Femur (tissue), 1 donor: Measurements from ENCODE around the gene KCNJ15.

Experiments used
- DNase-seq: peaks from one replicate; pipeline ENCODE4 v3.0.0-alpha.2; 2017

The KCNJ15 gene

DNA sequence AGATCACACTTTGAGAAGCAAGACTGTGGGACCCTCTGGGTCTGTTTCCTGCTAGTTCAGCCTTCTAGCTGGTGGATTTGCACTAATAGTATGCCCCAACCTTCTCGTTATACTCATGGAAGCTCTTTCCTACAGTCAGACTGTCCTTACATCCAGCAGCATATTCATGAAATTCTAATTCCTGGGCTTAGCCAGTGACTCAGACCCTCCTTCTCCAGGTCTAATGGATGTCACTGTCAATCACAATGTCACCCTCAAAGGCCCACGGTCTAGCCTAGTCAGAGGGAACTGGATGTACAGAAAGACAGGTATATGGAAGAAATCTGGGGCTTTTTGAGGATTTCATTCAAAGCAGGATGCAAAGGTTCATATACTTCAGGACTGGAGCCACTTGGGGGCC lies 72.4 kb downstream of the KCNJ15 start:
- no peak for DNase-seq

DNA sequence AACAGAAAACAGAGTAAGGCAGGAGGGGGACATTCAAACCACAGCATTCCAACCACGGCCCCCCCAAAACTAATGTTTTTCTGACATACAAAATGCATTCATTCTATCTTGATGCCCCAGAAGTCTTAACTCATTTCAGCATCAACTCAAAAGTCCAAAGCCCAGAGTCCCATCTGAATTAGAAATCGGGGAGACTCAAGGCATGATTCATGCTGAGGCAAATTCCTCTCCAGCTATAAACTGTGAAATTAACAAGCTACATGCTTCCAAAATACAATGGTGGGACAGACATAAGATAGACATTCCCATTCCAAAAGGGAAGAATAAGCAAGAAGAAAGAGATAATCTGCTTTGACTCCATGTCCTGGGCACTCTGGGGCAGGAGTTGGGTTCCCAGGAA lies 73.9 kb downstream of the KCNJ15 start:
- DNase-seq = no peak

DNA sequence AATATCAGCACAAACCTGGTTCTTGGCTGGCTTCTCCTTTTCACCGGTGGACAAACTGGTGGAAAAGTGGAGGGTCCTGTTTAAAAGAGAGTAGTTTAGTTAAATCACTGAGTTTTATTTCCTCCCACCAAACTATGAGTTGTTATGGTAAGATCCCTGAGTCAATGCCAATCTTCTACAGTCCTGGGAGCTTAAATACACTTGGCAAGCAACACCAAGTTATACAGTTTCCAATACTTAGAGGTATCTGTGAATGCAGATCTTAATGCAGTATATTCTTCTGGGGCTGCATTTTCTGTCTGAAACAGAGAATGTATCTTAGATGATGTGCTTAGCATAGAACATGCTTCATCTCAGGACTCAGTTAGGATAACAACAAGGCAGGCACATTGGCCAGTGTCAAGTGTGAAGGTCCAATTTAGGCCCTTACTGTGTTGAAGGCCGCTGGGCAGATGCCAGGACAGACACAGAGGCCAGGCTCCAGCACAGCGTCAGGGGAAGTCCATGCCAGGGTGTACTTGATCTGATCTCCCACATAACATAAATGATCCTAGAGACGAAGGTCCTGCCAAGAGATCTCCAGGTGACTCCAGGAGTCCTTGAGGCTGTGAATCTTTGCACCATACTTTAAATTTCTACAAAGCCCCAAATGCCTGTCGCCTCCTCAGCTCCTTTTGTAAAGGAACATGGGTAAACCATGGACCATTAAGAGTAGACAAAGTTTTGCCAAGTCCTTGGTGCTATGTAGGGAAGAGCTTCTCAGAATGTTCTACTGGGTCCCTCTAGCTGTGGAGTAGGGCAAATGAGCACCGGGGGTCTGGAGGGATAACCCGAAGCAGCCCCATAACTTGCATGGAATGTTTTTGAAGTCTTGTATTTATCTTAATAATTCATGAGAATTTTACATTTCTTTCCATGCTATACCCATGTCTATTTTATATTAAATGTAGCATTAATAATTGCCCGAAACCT lies 76.8 kb downstream of the KCNJ15 start:
- peak; percentile 22 for DNase-seq

DNA sequence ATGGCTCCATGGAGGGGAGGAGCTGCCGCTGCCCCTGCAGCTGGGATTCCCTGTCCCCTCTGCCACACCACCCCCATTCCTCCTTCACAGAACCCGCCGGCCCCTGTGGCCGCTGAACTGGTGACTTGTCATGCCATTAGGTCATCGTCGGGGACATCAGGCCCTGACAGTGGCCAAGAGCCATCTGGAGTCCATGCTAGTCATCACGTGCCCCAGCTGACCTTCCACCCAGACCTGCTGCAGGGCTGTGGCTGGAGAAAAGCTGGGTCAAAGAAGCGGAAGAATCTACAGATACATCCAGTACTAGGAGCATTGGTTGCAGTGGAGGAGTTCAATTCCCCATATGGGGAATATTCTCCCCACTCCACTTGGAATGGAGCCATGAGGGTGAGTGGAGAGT lies 78.1 kb downstream of the KCNJ15 start:
- DNase-seq = peak; percentile 12

DNA sequence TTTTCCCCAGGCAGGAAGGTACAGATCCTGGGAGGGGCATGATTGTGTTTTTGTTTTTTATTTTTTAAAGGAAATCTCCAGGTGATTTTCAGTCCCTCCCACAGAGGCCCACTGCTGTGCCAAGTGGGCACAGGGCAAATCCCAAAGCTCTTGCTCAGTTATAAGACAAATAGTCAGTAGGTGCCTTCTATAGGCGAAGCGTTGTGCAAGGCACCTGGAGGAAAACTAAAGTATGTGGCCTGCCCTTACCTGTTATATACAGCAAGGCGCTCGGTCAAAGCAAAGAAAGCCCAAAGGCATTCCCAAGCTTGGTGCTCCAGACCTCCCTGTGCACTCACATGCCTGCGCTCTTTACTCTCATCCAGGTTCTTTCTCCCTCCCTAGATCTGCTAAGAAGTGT lies 81.0 kb downstream of the KCNJ15 start:
- peak; percentile 7 for DNase-seq

DNA sequence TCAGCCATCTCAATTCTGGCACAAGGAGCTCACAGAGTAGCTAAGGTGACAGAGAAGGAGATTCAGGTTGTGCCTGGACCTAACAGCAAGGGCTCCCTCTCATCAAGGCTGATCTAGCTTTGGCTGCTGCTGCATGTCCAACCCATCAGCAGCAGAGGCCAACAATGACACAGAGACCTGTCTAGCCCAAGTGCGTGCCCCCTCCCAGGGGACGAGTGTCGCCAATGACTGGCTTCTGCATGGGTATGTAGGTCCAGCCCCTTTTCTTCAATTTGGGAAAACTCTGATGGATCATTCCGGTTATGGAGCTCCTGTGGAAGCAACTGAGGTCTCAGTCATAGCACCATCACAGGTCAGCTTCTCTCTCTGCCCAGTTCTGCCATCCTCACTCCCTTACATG lies 83.3 kb downstream of the KCNJ15 start:
- DNase-seq = peak; percentile 9

DNA sequence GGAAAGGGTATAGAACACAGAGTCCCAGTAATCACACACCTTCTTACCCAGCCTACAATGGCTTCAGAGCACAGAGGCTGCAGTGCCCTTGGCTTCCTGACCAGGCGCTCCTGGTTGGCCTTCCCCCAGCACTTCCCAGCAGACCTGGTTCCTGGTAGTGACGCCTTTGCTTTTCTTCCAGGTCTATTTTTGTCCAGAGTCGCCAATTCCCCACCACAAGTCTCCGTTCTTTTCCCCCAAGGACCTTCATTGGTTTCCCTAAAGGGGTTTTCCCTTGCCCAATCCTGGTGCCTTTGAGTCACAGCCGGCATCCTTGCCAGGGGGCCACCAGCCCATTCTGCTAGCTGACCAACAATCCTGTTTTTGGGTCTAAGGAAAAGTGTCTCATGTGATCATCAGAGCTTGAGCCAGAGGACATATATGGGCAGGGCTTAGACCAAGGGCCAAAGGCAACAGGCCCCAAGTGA lies 84.8 kb downstream of the KCNJ15 start:
- peak; percentile 22 for DNase-seq

DNA sequence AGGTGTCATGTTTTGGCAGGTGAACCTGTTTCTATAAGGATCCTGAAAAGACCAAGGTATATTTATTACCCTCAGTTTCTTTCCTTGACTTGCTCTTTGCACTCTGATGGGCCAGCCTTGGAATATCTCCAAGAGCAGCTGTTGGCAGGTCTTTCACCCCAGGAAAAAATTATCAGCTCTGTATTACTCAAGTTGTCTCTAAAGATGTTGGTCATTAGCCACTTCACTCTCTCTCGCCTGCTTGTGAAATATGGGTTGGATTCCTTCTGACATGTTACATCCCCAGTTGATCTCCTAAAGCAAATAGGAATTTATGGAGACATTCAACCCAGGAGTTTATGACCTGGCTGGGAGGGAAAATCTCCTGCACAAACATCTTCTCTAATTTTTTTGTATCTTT lies 85.9 kb downstream of the KCNJ15 start:
- no peak for DNase-seq

DNA sequence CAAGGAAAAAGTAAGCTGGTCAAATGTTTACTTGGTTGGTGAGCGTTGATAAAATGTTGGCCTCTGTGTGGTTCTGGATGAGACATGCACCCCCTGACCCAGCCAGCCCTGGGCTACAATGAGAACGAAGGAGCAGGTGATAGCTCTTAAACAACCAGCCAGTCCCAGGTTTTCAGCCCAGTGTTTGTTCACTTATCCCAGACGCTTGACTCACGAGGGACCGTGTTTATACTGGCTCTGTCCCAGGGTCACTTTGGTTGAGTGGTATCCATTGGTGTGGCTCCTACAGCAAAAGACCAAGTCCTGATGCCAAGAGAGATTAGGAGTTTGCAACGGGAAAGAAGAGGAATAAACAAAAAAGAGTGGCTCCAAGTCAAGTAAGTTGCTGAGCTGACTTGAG lies 86.9 kb downstream of the KCNJ15 start:
- DNase-seq = no peak

DNA sequence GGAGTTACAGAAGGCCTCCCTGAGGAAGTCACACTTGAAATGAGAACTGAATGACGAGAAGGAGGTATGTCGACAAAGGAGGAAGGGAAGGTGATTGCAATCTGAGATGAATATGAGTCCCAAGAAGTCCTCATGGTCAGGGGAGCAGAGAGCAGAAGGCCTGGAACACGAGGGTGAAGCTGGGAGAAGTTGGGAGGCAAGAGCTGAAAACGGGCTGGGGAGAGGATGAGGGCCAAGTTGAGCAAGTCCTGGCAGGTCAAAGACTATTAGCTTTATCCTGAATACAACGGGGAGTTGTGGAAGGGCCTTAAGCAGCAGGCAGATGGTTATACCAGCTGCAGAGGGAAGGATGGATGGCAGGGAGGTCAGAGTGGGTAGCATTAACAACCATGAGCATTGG lies 89.5 kb downstream of the KCNJ15 start:
- peak; percentile 8 for DNase-seq

DNA sequence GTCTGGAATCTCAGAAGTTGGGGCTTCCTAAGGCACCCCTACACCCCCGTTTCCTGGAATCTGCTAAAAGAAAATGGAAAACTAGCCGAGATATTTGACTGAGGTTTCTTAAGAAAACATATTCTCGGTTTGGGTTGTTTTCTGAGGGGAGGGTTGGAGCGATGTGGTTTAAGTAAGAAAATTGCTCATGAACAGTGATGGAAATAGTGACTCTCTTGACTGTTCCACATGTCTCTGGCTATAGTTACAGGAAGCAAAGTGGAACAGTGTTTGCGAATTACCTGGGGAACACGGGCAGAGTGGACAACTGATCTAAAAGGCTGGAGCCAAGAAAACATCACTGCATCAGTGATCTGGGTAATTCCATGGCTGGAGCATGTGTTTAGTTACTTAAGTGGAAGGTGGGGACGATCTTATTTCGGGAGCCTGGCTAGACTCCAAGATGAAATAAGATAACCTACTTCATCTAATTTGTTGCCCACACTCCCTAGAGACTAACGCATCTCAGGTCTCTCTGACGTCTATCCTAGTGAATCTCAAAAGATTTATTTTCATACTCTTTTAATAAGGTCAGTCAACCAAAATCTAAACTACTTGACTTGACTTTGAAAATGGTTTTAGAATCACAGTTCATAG lies 92.4 kb downstream of the KCNJ15 start:
- DNase-seq = peak; percentile 69

DNA sequence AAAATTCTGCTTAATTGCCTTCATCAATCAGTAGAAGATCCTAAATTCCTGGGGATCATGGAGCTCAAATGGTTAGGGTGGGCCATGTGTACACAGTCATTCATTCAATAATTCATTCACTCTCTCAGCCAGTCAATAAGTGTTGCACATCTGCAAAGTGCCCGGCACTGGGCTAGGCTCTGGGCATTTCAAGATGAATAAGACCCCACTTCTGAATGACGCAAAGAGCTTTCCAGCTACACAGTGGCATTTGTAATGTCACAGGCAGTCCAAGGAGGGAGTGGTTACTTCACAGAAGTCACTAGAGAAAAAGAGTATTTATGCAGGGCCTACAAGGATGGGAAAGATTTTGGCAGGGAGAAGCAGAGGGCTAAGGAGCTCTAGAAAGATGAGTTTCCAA lies 93.2 kb downstream of the KCNJ15 start:
- no peak for DNase-seq

DNA sequence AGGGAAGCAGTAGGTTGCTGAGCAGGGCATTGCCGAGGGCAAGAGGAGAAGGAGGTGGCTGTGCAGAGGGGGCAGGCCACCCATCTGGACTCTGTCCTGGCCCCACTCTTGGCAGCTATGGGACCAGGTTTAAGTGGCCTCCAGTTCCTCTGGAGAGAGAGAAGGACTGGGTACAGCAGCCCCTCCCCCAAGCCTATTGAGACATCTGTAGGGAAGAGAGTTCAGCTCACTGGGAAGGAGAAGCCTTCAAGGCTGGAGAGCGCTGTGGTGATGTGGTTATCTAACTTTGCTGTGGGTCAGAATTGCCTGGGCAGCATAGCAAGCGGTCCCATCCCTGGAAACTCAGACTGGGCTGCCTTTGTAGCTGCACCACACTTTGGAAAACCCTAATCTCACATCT lies 93.9 kb downstream of the KCNJ15 start:
- DNase-seq = peak; percentile 35

DNA sequence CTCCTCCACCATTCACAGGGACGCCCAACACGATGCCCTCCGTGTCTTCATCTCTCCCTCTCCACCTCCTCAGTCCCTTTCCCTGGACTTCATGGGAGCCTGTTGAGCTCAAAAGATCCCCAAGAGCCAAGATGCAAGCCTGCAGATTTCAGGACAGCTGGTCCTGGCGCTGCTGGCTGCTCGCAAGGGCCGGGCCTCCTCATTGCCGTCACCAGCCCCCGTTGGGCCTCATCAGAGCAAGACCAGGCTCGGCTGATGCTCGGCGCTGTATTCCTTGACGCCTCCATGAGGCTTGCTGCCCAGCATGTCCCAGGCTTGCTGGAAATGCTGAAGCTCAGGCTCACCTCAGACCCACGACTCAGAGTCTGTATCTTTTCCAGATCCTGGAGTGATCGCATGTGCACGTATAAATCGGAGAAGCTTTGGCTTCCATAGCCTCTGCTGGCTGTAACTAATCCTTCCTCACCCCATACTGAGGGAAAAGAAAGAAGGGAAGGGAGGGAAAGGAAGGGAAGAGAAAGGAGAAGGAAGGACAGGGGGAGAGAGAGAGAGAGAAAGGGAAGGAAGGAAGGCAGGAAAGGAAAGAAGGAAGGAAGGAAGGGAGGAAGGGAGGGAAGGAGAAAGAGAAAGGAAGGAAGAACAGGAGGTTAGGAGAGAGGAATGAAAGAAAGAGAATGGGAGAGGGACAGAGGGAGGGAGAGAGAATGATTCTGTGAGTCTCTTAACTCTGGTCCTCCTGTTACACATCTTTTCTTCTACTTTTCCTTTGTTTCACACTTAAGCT lies 94.6 kb downstream of the KCNJ15 start:
- DNase-seq = peak; percentile 40

DNA sequence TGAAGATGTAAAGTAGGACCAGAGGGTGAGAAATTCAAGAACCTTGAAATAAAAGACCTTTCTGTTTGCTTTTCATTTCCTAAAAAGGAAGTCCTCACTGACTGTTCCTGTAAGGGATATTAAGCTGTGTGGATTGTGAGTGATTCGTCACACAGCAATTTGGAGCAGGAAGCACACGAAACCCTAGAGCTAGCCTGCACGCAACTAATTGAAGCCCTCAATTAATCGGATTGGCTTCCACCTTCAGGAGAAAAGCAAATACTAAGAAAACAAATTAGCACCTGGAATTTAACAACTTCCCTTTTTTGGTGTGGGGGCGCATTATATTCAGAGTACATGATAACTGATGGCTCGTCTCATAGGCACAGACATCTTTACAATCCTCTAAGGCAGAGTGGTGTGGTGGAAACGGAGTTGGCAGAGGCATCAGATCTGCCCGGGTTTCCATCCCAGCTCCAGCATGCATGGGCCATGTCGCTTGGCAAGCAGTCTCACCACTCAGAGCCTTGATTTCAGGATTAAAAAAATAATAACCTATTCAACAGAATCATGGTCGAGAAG lies 95.2 kb downstream of the KCNJ15 start:
- no peak for DNase-seq

DNA sequence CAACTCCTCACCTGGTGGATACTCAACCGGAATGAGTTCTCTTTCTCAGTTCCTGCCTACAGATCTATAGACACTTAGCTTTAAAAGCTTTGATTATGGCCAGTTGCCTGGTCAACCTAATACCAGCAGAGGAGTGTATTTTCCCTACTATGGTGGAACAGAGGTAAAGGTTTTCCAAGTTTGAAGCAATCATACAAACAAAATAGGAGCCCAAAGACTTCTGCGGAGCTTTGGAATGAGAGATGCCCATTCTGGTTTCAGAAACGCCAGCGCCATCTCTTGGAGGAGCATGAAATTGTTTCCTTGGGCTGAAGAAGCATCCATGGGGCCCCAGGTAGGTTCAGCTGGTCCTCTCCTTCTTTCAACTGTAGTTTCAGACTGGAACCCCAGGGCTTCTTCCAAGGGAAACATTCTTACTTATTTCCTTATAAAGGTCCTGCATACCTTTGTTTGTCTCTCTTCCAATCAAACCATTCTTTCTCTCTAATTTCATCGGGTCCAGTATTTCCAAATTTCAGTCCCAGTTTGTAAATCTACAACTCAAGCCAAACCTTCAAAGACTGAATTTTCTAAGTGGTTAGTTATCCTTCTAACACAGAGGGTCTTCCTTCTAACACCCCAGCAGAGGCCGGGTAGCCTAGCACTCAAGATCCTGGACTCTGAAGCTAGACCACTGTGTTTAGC lies 95.9 kb downstream of the KCNJ15 start:
- DNase-seq = peak; percentile 76

DNA sequence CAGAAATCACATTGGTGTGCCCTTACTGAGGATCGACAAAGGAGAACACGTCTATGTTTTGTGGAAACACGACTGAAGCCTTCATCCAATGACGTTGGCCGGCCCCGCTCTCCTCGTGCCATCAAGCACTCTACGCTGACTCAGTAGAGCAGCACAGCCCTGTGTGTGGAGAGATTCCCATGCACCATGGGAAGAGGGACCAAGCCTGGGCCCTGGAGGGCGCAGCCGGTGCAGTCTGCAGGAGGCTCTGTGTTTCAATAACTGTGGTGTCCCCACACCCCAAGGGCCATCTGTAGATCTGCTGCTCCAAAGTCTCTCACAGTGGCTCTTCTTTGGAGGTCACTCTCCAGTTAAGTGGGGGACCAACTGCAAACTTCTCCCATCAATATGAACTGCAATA lies 97.4 kb downstream of the KCNJ15 start:
- DNase-seq = no peak

DNA sequence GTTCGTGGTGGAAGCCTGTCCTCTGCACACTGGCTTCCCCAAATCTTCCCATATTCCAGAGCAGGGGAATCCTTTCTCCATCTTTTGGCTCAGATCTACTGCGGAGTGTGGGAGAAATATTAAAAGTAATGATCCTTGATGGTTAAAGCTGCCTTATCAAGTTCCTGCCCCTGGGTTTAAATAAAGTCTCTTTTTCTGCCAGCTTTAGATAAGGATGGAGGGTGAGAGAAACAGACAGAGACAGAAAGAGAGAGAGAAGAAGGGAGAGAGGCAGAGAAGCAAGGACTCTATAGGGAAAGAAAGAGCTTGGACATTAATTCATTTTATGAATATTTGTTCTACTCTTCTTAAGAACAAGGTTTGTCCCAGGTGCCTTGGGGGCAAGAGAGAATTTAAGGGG lies 98.0 kb downstream of the KCNJ15 start:
- DNase-seq = no peak

DNA sequence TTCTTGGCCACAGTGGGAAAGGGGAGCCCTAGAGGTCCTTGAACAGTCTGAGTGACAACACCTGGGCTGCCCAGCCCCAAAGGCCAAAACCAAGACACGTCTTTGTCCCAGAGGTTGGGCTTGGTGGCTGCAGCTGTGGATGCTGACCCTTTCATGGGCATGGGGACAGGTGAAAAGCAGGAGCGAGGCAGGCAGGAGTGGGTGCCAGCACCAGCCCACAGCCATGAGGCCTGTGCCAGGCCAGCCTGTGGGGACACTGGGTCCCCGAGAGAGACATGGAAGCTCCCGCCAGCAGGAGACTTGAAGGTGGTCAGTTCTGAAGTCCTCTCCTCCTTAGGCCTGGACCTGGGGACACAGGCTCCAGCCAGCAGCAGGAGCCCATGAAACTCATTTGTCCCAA lies 98.6 kb downstream of the KCNJ15 start:
- no peak for DNase-seq

DNA sequence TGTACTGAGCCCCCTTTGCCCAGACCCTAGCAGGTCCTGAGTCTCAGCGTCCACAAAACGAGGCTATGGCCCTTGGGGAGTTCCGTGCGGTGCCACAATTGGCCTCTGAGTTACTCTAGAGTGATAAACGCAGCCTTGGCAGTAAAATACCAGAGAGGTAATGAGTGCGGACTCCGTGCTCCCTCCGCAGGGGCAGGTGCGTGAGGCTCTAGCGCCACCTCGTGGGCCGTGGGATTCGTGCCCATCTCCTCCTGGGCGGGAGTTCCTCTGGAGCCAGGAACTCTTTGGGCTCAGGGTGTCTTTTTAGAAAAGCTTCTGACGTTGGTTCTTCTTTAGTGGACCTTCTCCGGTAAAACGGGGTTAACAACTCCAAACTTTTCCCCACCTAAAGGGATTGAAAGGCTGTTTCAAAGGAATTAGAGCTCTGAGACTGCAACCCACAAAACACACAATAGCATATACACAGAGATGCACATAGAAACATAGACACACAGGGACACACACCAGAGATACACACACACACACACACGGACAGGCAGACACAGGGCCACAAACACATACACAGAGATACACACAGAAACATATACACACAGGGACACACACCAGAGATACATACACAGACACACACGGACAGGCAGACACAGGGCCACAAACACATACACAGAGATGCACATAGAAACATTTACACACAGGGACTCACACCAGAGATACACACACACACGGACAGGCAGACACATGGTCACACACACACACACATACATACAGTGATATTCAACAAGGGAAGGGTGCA lies 99.4 kb downstream of the KCNJ15 start:
- peak; percentile 90 for DNase-seq
